Epithelial cell of proximal tubule (primary cell): Measurements from ENCODE around the gene GKN2. TPM values are rescaled to one million over a fixed set of nuclear protein-coding genes. Genes with fewer than 3 reads are reported as not detected.
"Not testable (repeated sequence)": the region's sequence is repeated elsewhere in the genome, so short reads cannot be mapped to it uniquely, and the experiment has no call there.

ENCODE experiments used
- DNase-seq: peaks from one replicate; pipeline ENCODE4 v3.0.0-alpha.2; 2011; ENCODE audit warnings: low read depth
- H3K4me3 ChIP-seq: 2 replicates; pipeline ENCODE4 v1.5.1; 2011; ENCODE audit warnings: low read depth, mild to moderate bottlenecking, low read length
- total RNA-seq: library from RNA; depleted of rRNA; stranded (reverse); fragments of >200 nt; gene quantifications from 2 replicates; pipeline ENCODE4 v1.2.3, GENCODE V29; 2015
- TF ChIP-seq, protein P1 (sequence below): conservative IDR thresholded peaks from 2 replicates; pipeline ENCODE4 v1.5.1; 2012; ENCODE audit warnings: low read depth, mild to moderate bottlenecking, low read length

The GKN2 gene
- total RNA-seq, 1 donor from 2014 or later = not detected

DNA sequence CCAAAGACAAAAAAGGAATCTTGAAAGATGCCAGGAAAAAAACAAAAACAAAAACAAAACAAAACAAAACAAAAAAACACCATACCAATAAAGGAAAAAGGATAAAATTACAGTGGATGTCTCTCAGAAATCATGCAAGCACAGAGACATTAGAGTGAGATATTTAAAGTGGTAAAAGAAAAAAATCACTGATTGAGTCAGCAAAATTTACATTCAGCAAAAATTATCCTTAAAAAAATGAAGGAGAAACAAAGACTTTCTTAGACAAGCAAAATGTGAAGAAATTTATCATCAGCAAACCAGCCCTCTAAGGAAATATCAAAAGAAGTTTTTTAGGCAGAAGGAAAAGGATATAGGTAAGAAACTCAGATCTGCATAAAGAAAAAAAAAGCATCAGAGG lies 11.6 kb upstream of the GKN2 start:
- no peak for DNase-seq
- no peak overlapping the region for H3K4me3 ChIP-seq
- TF ChIP-seq, protein P1, sequence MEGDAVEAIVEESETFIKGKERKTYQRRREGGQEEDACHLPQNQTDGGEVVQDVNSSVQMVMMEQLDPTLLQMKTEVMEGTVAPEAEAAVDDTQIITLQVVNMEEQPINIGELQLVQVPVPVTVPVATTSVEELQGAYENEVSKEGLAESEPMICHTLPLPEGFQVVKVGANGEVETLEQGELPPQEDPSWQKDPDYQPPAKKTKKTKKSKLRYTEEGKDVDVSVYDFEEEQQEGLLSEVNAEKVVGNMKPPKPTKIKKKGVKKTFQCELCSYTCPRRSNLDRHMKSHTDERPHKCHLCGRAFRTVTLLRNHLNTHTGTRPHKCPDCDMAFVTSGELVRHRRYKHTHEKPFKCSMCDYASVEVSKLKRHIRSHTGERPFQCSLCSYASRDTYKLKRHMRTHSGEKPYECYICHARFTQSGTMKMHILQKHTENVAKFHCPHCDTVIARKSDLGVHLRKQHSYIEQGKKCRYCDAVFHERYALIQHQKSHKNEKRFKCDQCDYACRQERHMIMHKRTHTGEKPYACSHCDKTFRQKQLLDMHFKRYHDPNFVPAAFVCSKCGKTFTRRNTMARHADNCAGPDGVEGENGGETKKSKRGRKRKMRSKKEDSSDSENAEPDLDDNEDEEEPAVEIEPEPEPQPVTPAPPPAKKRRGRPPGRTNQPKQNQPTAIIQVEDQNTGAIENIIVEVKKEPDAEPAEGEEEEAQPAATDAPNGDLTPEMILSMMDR = no peak

- DNase-seq = no peak
- no peak overlapping the region for H3K4me3 ChIP-seq
- TF ChIP-seq, protein P1 = no peak
Measured at GRCh38 chr2:68961380-68961779, 8.7 kb upstream of the GKN2 start.

DNA sequence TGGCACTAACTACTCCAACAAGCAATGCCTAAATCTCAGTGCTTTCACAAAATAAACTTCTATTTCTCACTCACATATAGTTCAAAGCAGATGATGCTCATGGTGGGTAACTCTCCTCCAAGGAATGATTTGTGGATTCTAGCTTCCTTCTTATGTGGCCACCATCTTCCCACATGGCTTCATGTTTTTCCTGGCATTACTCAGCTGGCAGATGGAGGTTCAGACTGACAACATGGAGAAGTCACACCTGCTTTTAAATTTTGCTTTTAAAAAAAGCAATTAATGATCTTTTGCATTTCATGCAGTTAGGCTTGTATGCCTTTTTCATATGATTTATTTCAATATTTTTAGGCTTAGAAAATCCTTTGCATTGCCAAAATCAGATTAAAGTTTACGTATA lies 6.3 kb upstream of the GKN2 start:
- no peak for DNase-seq
- no peak overlapping the region for H3K4me3 ChIP-seq
- TF ChIP-seq, protein P1 = no peak

GRCh38 chr2:68955432-68955831 lies 2.7 kb upstream of the GKN2 start:
- DNase-seq, H3K4me3 ChIP-seq: not testable (repeated sequence)

- TF ChIP-seq, protein P1 = no peak
- no peak for DNase-seq
- H3K4me3 ChIP-seq = no peak overlapping the region
Measured at GRCh38 chr2:68951899-68952298, 794 bp downstream of the GKN2 start.

GRCh38 chr2:68948710-68949109 lies 4.0 kb downstream of the GKN2 start:
- no peak for DNase-seq
- no peak overlapping the region for H3K4me3 ChIP-seq
- TF ChIP-seq, protein P1 = no peak

GRCh38 chr2:68946117-68946516 lies 6.6 kb downstream of the GKN2 start:
- TF ChIP-seq, protein P1 = no peak
- no peak for DNase-seq
- no peak overlapping the region for H3K4me3 ChIP-seq
